DLD1 (cell line): ENCODE data around the gene FGFBP2.

ENCODE experiments used
- in situ Hi-C: cut with HindIII; loops from 2 replicates; pipeline ENCODE4 v1.10.0; 2017; ENCODE audit warnings: low sequenced_read_pairs

Gene FGFBP2

DNA sequence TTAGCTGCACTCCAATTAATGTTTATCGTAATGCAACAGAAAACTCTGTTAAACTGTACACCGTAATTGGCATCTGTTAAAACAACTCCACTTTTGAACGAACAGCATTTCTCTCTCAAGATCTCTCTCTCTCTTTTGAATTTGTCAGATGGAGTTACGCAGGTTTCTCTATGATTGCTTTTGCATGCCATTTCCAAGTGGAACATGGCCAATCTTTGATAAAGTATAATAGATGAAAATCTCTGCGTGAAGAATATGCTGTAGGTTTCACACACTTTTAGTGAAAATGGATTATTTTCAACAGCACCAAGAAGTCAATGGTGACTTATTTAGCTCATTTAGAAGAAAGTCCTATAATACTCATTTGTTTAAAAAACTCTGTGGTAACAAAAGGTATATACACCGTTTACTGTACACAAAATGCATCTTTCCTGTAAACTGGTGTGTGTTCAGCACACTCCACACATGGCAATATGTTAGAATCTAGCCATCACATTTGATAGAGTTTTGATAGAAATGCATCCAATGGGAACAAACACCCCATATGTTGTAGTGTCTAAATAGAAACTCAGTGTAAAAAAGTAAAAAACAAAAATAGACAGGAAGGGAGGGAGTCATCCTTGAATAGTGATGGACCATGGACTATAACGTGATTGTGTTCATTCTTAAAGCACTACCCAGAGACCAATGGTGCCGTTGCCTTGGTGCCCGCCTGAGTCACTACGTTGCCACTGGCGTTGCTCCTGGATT is 5.8 kb upstream of the FGFBP2 start:
- in situ Hi-C loops = no loop called here

DNA sequence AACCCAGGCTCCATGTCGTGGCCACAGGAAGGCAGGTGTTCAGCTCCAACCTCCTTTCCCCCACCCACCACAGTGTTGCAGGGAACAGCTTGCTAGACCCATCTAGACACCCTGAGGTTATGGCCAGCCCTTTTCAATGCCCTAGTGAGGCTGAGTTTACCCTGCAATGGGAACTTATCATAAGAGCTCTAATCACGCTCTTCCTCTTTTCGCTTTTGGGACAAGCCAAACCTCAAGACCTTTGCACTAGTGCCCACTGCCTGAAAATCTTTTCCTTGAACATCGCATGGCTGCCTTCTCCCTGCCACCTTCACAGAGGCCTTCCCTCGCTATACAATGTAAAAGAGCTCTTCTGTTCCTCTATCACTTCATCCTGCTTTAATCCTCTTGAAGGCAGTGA is 2.4 kb upstream of the FGFBP2 start:
- in situ Hi-C loops = no loop called here

DNA sequence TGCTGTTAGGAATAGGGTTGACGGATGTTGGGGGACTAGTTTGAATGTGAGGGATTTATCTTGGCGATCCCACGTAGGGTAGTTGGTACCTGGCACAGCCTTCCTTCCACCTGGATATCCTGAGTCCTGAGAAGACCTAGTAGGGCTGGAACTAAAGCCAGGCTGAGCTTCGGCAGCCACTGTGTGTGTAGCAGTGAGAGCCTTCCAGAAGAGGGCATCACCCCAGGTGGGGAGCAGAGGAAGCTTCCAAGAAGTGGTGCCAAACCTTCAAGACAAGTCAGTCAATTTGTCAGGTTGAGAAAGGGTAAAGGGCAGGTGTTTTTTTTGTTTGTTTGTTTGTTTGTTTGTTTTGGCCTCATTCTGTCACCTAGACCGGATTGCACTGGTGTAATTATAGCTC is 1.2 kb upstream of the FGFBP2 start:
- in situ Hi-C loops = no loop called here

DNA sequence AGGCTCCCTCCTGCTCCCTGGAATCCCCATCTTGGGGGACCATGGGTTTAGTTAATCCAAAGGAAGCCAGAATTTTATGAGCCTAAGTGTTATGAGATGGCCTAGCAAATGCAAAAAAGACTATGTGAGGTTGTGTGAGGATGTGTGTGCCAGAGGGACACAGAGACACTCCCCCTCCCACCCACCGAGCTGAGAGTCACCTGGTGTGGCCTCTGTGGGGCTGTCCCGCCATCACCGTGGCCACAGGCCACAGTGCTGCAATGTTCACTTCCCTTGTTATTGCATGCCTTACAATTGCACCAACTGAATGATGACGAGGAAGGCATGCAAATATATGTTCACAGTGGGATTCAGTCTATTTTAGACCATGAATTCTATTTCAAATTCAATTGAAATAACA is 601 bp upstream of the FGFBP2 start:
- in situ Hi-C loops = no loop called here

- in situ Hi-C loops = no loop called here
Measured at GRCh38 chr4:15961781-15962510, 1.0 kb downstream of the FGFBP2 start.

DNA sequence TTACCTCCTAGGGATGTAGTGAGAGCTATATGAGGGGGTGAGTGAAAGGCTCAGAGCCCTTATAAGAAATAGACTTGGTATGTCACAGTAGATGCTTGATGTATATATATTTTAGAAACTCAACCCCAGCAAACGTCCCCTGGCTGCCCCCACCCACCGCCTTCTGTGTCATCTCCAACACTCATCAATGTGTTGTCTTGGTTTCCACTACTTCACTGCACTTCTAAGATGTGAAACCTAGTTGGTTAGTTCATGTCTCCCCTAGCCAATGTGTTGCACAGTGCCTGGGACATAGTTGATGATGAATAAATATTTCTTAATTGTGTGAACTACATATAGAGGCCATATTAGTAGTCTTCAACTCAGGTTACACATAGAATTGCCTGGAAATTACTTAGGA is 4.4 kb downstream of the FGFBP2 start:
- in situ Hi-C loops = no loop called here

DNA sequence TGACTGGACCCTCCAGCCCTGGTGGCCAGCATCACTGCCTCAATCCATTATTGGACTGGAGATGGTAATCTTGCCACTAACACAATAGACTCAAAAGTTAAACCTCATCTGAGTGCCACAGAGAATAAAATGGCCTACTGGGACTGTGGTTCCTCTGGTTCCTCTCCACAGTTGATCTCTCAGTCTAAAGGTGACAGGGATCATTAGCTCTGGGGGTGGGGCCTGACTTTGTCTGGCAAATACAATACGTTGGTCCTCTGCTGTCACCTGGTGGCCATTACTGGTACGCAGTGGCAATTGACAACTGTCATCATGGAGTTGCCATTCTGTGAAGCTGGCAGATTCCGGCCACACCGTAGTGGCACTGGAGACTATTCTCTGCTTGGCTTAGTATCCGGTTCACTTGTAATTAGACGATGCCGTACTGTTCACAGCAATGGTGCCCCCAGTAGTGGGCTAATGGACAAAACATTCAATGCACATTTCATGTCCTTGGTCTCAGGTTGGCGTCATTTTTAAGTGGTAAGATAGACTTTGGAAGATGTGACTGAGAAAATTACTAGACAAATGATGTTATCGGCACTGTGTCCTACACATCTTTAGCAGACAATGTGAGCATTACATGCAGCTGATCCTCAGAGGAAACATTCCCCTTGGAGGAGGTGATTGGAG is 6.7 kb downstream of the FGFBP2 start:
- in situ Hi-C loops = no loop called here

DNA sequence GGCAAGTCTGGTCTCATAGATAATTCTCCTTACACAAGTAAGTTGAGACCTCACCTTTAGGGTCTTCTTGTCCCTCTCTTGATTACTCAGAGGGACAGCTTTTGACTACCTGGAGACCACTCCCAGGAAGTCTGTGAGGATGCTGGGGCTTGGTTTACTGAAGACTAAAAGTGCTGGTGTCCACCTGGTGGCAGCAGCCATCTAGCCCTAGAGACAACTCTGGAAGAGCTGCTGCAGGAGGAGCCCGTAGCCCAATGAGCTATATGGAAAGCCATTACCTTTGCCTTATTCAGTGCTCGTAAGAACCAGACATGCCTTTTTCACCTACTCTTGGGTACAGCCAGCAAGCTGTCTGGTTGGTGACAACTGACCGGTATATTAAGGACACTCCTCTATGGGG is 7.3 kb downstream of the FGFBP2 start:
- in situ Hi-C loops = no loop called here

DNA sequence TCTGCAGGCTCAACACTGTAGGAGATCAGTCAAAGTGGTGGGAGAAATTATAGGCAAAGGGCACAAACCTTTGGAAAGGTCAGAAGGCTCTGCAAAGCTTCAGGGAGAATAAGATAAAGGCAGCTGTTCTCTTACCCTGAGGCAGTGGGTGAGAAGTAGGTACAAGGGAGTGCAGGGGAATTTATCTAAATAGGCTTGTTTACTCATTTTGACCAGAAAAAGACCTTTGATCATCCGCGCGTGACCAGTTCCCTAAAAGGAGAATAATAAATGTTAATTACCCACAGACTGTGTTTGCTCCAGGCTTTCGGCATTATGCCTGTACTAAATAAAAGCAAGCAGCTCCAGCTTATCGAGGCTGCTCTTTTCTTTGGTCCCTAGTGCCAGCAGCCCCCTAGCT is 9.3 kb downstream of the FGFBP2 start:
- in situ Hi-C loops = loop anchor here (5.0 kb wide), 1 partner anchor 71 kb away; no protein-coding TSS in a partner anchor

DNA sequence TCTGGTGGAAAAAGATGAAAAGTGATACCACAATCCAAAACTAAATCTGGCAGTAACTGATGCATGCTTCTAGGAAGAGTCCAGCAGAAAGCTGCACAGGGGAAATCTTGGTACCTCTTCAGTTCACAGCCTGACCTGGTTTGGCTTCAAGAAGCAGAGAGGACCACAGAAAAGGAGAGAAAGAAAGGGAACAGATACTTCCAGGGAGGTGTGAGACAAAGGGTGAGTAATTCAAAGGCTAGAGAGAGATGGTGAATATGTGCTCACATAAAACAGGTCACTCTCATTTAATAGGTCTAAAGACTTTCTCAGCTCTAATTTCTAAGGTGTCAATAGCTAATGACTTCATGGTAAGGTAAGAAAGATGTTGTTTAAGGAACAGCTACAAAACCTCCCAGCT is 11.2 kb downstream of the FGFBP2 start:
- in situ Hi-C loops = loop anchor here (5.0 kb wide), 1 partner anchor 69 kb away; no protein-coding TSS in a partner anchor

- in situ Hi-C loops = no loop called here
Measured at GRCh38 chr4:15948826-15949225, 14.1 kb downstream of the FGFBP2 start.

DNA sequence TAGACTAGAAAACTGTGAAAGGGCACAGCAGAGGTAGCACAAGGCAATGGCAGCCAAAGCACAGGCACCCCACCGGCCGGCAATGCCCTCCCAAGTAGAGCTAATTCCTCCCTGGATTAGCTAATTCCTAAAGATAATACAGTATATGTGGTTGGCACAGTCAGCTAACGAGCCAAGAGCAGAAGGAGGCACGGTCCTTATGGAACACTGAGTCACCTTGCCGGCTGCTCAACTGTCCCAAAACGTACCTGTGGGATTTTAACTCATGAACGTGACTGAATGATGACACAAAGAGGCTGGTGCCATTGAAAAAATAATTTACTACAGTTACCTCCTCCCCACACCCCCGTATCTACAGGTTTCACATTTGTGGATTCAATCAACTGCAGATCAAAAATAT is 15.3 kb downstream of the FGFBP2 start:
- in situ Hi-C loops = no loop called here

DNA sequence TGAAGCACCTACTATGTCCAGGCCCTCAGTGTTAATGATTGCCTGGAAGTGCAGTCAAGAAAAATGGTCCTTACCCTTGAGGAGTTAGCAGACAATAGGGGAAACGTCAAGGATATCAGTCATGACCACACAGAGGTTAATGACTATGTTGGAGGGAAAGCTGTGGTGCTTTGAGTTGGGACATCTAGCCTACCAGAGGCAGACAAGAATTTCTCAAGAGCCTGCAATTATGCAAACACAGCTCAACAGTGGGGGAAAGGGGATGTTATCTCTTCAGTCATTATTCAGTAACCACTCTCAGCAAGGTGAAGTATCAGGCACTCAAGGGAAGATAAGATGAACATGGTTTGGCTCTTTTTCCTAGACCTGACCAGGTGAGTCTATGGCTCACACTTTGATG is 17.5 kb downstream of the FGFBP2 start:
- in situ Hi-C loops = no loop called here

GRCh38 chr4:15944895-15945294 is 18.1 kb downstream of the FGFBP2 start:
- in situ Hi-C loops = no loop called here

GRCh38 chr4:15942283-15942682 is 20.7 kb downstream of the FGFBP2 start:
- in situ Hi-C loops = no loop called here

DNA sequence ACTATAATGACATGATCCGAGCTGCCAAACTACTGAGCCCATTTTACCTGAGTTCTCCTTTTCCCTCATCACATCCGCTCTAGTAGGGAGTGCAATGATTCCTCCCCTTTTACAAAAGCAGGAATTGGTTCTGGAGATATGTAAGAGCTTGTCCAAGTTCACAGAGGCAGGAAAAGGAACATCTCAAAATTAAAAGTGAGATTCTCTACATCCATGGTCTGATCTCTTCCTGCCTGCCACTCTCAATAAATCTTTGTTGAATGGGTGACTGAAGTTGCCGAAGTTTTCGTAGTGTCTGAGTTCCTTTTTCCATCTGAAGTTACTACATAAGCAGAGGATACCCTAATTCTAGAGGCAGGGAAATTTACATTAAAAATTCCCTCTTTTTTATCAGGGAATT is 24.3 kb downstream of the FGFBP2 start, which contains the start of gene FGFBP1:
FGFBP1 (minus strand) TSS at position 101 of the 400 bp plus-strand sequence. CDS start 2,108 bp downstream, outside the sequence.
- in situ Hi-C loops = no loop called here

DNA sequence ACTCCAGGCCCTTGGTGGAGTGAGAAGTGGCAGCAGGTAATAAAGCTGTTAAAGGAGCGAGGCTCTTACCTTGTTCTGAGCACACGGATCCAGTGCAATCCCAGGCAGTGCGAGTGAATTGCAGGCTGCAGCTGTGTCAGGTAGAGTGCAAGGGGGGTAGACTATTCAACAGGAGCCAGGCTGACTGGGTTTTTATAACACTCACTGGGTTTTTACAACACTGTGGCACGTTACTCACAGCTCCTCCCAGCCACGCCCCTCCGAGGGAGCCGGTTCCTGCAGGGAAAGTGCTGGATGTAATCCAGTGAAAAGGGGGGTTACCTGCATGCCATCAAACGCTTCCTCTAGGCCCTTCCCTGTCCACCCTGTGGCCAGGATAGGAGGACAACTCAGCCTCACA is 24.8 kb downstream of the FGFBP2 start:
- in situ Hi-C loops = no loop called here

- in situ Hi-C loops = no loop called here
Measured at GRCh38 chr4:15936495-15936894, 26.5 kb downstream of the FGFBP2 start.

- in situ Hi-C loops = no loop called here
Measured at GRCh38 chr4:15935504-15936402, 27.2 kb downstream of the FGFBP2 start.

GRCh38 chr4:15934259-15934658 is 28.7 kb downstream of the FGFBP2 start:
- in situ Hi-C loops = no loop called here
